Activated B cell treated with CpG ODN at 0.5 μM for 24 hours (primary cell): ENCODE data around the gene JDP2. TPM values are rescaled to one million over a fixed set of nuclear protein-coding genes. Genes with fewer than 3 reads are reported as not detected.

ENCODE experiments used
- ATAC-seq: fragments of 200-7000 bp; cut with Tn5 transposase; one replicate; pipeline ENCODE4 v1.10.0; 2021; ENCODE audit warnings: low read depth, mild to moderate bottlenecking, moderate library complexity
- CTCF ChIA-PET: fragments of 350-600 bp; sonication (Branson Sonifier 250); formaldehyde crosslinking; loops from one replicate; lab custom pipeline; 2021; ENCODE audit warnings: antibody characterized with exemption; lab: Charles Lee
- POLR2A ChIA-PET: fragments of 350-600 bp; sonication (Branson Sonifier 250); formaldehyde crosslinking; loops from one replicate; lab custom pipeline; 2021; ENCODE audit warnings: antibody characterized with exemption; lab: Charles Lee
- DNase-seq: peaks from one replicate; pipeline ENCODE4 v3.0.0; 2022
- H3K27ac Mint-ChIP-seq: one replicate; pipeline ENCODE4 v1.8.0; 2020; ENCODE audit warnings: mixed read lengths
- H3K27me3 Mint-ChIP-seq: one replicate; pipeline ENCODE4 v1.8.0; 2021; ENCODE audit warnings: mixed read lengths
- H3K36me3 Mint-ChIP-seq: one replicate; pipeline ENCODE4 v1.8.0; 2021; ENCODE audit warnings: low read depth, mixed read lengths
- H3K4me1 Mint-ChIP-seq: one replicate; pipeline ENCODE4 v1.8.0; 2021; ENCODE audit warnings: mixed read lengths
- H3K4me3 Mint-ChIP-seq: one replicate; pipeline ENCODE4 v1.8.0; 2020; ENCODE audit warnings: mild to moderate bottlenecking, mixed read lengths
- H3K9me3 Mint-ChIP-seq: one replicate; pipeline ENCODE4 v1.8.0; 2020; ENCODE audit warnings: mixed read lengths
- CTCF ChIP-seq: fragments of 200-600 bp; IDR thresholded peaks from one replicate; pipeline ENCODE4 v1.8.0; 2022; ENCODE audit warnings: antibody characterized with exemption, mild to moderate bottlenecking
- intact Hi-C: fragments of 100-400 bp; cut with micrococcal nuclease; formaldehyde crosslinking; loops from one replicate; pipeline ENCODE4 v1.15.1; 2024
- total RNA-seq: library from RNA; stranded (reverse); gene quantifications from 2 replicates; pipeline ENCODE4 v1.2.3, GENCODE V29; 2022

The JDP2 gene
- total RNA-seq, 1 donor from 2014 or later = 21.2 TPM

GRCh38 chr14:75383721-75384120 is 44.1 kb upstream of the JDP2 start:
- ChIA-PET POLR2A (interaction anchor here (1.2 kb wide), 1 partner anchor 131 kb away, joined by 3 read pairs; no protein-coding TSS in a partner anchor), CTCF (no interaction called here)
- intact Hi-C loops = no loop called here
- no peak for ATAC-seq
- H3K27me3 Mint-ChIP-seq = peaks cover 6% of the 10 kb centered on the region
- H3K4me1 Mint-ChIP-seq = peaks cover 4% of the 10 kb centered on the region
- peaks cover 3% of the 10 kb centered on the region for H3K9me3 Mint-ChIP-seq
- H3K36me3 Mint-ChIP-seq = no peaks in the 10 kb centered on the region
- no peak overlapping the region for H3K27ac Mint-ChIP-seq
- H3K4me3 Mint-ChIP-seq = no peak overlapping the region
- no peak for TF ChIP-seq CTCF
- DNase-seq = no peak

GRCh38 chr14:75389679-75390078 is 38.1 kb upstream of the JDP2 start:
- no peak for DNase-seq
- H3K4me1 Mint-ChIP-seq = no peaks in the 10 kb centered on the region
- CTCF ChIA-PET = no interaction called here
- POLR2A ChIA-PET = no interaction called here
- H3K27me3 Mint-ChIP-seq = peaks cover 2% of the 10 kb centered on the region
- intact Hi-C loops = no loop called here
- H3K9me3 Mint-ChIP-seq = no peaks in the 10 kb centered on the region
- ATAC-seq = no peak
- no peaks in the 10 kb centered on the region for H3K36me3 Mint-ChIP-seq
- no peak overlapping the region for H3K4me3 Mint-ChIP-seq
- no peak overlapping the region for H3K27ac Mint-ChIP-seq
- no peak for TF ChIP-seq CTCF

GRCh38 chr14:75390183-75390582 is 37.6 kb upstream of the JDP2 start:
- H3K4me3 Mint-ChIP-seq = no peak overlapping the region
- no peaks in the 10 kb centered on the region for H3K4me1 Mint-ChIP-seq
- POLR2A ChIA-PET = no interaction called here
- no peaks in the 10 kb centered on the region for H3K36me3 Mint-ChIP-seq
- CTCF ChIA-PET = no interaction called here
- no peaks in the 10 kb centered on the region for H3K9me3 Mint-ChIP-seq
- no peak for ATAC-seq
- intact Hi-C loops = no loop called here
- H3K27me3 Mint-ChIP-seq = no peaks in the 10 kb centered on the region
- TF ChIP-seq CTCF = no peak
- no peak for DNase-seq
- no peak overlapping the region for H3K27ac Mint-ChIP-seq

- CTCF ChIA-PET = no interaction called here
- H3K27me3 Mint-ChIP-seq = no peaks in the 10 kb centered on the region
- no peak for TF ChIP-seq CTCF
- H3K4me1 Mint-ChIP-seq = no peaks in the 10 kb centered on the region
- no peak overlapping the region for H3K4me3 Mint-ChIP-seq
- POLR2A ChIA-PET = no interaction called here
- no peak overlapping the region for H3K27ac Mint-ChIP-seq
- DNase-seq (no peak), ATAC-seq (no peak)
- H3K36me3 Mint-ChIP-seq = no peaks in the 10 kb centered on the region
- intact Hi-C loops = no loop called here
- no peaks in the 10 kb centered on the region for H3K9me3 Mint-ChIP-seq
Observed at GRCh38 chr14:75391953-75392352, 35.9 kb upstream of the JDP2 start.

GRCh38 chr14:75392686-75393641 is 34.9 kb upstream of the JDP2 start:
- ChIA-PET CTCF (no interaction called here), POLR2A (no interaction called here)
- Mint-ChIP-seq H3K9me3 (no peaks in the 10 kb centered on the region), H3K27me3 (no peaks in the 10 kb centered on the region), H3K4me3 (no peak overlapping the region), H3K27ac (no peak overlapping the region), H3K4me1 (no peaks in the 10 kb centered on the region), H3K36me3 (no peaks in the 10 kb centered on the region)
- ATAC-seq (no peak), DNase-seq (no peak)
- no peak for TF ChIP-seq CTCF
- intact Hi-C loops = no loop called here
